ENCODE results near the gene COL5A1.

Gene COL5A1

GRCh38 chr9:134864821-134865190 is 223.2 kb downstream of the COL5A1 start:
- H3K36me3 ChIP-seq (ENCODE audit: control insufficient read depth, insufficient read depth, low read length), result no peaks in the 10 kb centered on the region
- H3K4me1 ChIP-seq (ENCODE audit: control insufficient read depth, insufficient read depth, low read length), result no peaks in the 10 kb centered on the region
- no peak overlapping the region for H3K27ac ChIP-seq (ENCODE audit: low read depth, low read length)
- no peak overlapping the region for H3K9ac ChIP-seq (ENCODE audit: low read length)
- no peaks in the 10 kb centered on the region for H3K27me3 ChIP-seq (ENCODE audit: control insufficient read depth, insufficient read depth, low read length)
- H3K4me3 ChIP-seq (ENCODE audit: low read length), result no peak overlapping the region

DNA sequence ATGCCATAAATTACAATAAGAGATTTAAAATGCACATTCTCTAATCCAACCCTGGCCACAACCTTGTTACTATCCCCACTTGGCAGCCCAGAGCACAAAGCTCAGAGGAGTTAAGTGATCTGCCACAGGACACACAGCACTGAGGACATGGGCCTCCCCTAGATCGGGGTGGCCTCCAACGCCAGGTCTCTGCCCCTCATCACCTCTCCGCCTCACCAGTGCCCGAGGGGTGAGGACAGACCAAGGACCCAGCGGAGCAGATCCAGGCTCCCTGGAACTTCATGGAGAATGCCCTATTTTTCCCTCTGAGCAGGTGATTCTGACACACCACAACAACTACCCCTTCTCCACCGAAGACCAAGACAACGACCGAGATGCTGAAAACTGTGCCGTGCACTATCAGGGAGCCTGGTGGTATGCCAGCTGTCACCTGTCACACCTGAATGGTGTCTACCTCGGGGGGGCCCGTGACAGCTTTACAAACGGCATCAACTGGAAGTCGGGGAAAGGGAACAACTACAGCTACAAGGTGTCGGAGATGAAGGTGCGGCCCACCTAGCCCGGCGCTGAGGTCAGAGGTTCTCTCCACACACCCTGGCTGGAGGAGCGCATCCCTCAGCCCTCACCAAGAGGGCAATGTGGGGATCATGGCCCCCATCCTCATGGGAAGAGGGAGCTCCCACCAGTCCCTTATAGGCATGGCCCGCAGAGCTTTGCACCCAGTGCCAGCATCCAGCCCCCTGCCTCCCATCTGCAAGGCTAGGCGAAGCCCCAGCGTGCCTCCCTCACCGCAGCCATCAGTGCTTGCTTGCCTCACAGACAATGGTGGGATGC is 226.5 kb downstream of the COL5A1 start:
- Histone ChIP-seq H3K27ac (ENCODE audit: low read depth, low read length) (no peak overlapping the region), H3K4me3 (ENCODE audit: low read length) (no peak overlapping the region), H3K4me1 (ENCODE audit: control insufficient read depth, insufficient read depth, low read length) (no peaks in the 10 kb centered on the region), H3K36me3 (ENCODE audit: control insufficient read depth, insufficient read depth, low read length) (no peaks in the 10 kb centered on the region), H3K9ac (ENCODE audit: low read length) (no peak overlapping the region), H3K27me3 (ENCODE audit: control insufficient read depth, insufficient read depth, low read length) (no peaks in the 10 kb centered on the region)

GRCh38 chr9:134868751-134869553 is 227.3 kb downstream of the COL5A1 start:
- Histone ChIP-seq H3K9ac (ENCODE audit: low read length) (no peak overlapping the region), H3K36me3 (ENCODE audit: control insufficient read depth, insufficient read depth, low read length) (no peaks in the 10 kb centered on the region), H3K27me3 (ENCODE audit: control insufficient read depth, insufficient read depth, low read length) (no peaks in the 10 kb centered on the region), H3K4me3 (ENCODE audit: low read length) (no peak overlapping the region), H3K4me1 (ENCODE audit: control insufficient read depth, insufficient read depth, low read length) (no peaks in the 10 kb centered on the region), H3K27ac (ENCODE audit: low read depth, low read length) (no peak overlapping the region)

DNA sequence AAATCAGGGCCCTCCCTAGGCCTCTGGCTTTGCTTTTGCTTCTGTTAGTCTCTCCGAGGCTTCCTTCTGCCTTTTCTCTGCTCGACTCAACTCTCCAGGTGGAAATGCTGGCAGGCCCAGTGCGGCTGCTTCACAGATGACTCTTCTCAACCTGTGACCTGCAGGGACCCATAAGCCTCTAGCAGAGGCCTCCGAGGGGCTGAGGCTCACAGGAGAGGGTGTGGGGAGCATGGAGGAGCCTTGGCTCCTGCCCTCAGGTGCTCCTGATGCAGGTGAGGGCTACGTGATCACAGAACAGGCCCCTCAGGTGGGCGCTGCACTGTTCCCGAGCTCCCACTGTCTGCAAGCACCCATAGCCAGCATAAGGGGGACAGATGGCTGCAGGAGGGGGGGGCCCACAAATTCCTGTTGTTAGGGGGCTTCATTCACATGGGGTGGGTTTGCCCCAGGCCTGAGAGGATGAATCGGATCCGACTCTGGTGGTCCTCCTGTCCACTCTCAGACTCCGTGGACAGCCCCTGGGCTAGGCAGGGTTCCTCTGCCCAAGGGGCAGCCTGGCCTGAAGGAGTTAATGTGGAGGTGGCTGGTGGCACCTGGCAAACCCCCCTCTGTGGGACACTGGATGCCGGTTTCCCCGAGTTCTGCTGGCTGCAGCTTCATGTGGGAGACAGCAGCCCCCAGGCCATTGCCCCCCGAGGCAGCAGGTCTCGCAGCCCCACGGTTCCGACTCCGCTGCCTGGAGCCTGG is 228.1 kb downstream of the COL5A1 start:
- no peaks in the 10 kb centered on the region for H3K27me3 ChIP-seq (ENCODE audit: control insufficient read depth, insufficient read depth, low read length)

GRCh38 chr9:134870301-134870694 is 228.7 kb downstream of the COL5A1 start:
- Histone ChIP-seq H3K27me3 (ENCODE audit: control insufficient read depth, insufficient read depth, low read length) (no peaks in the 10 kb centered on the region), H3K27ac (ENCODE audit: low read depth, low read length) (no peak overlapping the region), H3K36me3 (ENCODE audit: control insufficient read depth, insufficient read depth, low read length) (no peaks in the 10 kb centered on the region), H3K4me3 (ENCODE audit: low read length) (no peak overlapping the region), H3K4me1 (ENCODE audit: control insufficient read depth, insufficient read depth, low read length) (no peaks in the 10 kb centered on the region), H3K9ac (ENCODE audit: low read length) (no peak overlapping the region)

More for the DNA sequence above, 228.1 kb downstream of the COL5A1 start:
- no peaks in the 10 kb centered on the region for H3K4me1 ChIP-seq (ENCODE audit: control insufficient read depth, insufficient read depth, low read length)
- H3K4me3 ChIP-seq (ENCODE audit: low read length), result no peak overlapping the region
- H3K9ac ChIP-seq (ENCODE audit: low read length), result no peak overlapping the region
- no peaks in the 10 kb centered on the region for H3K36me3 ChIP-seq (ENCODE audit: control insufficient read depth, insufficient read depth, low read length)
- no peak overlapping the region for H3K27ac ChIP-seq (ENCODE audit: low read depth, low read length)

DNA sequence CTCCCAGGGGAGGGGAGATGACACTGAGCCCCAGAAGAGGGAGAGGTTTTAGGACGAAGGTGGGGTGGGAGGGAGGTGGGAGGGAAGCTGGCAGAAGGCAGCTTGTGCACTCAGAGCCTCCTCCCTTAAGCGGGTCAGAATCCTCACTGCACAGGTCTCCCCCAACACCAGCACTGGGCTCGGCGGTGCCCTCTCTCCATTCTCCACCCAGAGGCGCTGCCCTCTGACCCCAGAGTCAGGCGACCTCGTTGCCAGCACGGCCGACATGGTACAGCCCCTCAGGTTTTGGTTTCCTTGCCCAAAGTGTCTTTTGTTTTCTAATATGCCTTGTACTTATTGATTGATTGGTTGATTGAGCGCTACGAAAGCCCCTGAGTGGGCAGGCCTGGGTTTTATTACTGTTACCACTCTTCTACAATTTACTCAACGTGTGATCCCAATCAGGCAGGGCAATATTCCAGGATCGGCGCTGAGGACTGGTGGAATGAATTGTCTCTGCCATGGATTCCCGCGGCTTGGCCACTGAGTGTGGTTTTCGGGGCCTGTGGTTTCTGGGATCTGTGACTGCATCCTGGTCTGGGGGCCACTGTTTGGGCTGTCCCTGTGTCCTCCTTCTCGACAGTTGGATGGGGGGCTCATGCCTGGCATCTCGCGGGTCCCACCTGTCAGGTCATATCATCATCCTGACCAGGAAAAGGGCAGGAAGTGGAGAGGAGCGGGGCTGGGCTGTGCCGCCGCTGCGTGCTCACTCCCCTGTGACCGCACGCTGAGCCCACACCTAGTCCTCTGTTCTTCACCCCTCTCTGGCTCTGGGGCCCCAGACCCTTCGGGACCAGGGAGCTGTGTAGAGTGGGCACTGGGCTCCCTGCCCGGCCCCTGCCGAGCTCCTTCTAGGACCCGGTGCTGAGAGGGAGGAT is 229.4 kb downstream of the COL5A1 start:
- no peak overlapping the region for H3K27ac ChIP-seq (ENCODE audit: low read depth, low read length)
- no peaks in the 10 kb centered on the region for H3K27me3 ChIP-seq (ENCODE audit: control insufficient read depth, insufficient read depth, low read length)
- H3K4me1 ChIP-seq (ENCODE audit: control insufficient read depth, insufficient read depth, low read length), result no peaks in the 10 kb centered on the region
- H3K4me3 ChIP-seq (ENCODE audit: low read length), result no peak overlapping the region
- no peak overlapping the region for H3K9ac ChIP-seq (ENCODE audit: low read length)
- H3K36me3 ChIP-seq (ENCODE audit: control insufficient read depth, insufficient read depth, low read length), result no peaks in the 10 kb centered on the region

DNA sequence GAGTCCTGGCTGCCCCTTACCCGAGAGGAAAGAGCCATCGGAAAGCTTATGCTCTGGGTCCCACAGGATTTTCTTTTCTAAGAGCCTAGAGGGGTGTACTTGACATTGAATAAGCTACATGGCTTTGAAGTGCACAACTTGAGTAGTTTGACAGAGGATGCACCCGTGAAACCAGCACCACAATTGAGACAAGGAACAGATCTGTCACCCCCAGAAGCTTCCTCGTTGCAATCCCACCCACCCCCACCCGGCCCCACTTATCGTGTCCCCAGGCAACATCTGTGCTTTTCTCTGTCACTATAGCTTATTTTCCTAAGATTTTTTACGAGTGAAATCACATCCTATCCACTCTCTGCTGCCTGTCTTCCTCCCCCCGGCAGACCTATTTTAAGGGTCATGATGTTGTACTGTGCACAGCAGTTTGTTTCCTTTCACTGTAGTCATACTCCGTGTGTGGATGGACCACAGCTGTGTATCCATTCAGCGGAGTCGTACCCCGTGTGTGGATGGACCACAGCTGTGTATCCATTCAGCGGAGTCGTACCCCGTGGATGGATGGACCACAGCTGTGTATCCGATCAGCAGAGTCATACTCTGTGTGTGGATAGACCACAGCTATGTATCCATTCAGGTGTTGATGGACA is 230.2 kb downstream of the COL5A1 start:
- Histone ChIP-seq H3K4me1 (ENCODE audit: control insufficient read depth, insufficient read depth, low read length) (no peaks in the 10 kb centered on the region), H3K36me3 (ENCODE audit: control insufficient read depth, insufficient read depth, low read length) (no peaks in the 10 kb centered on the region), H3K27me3 (ENCODE audit: control insufficient read depth, insufficient read depth, low read length) (no peaks in the 10 kb centered on the region), H3K4me3 (ENCODE audit: low read length) (no peak overlapping the region), H3K9ac (ENCODE audit: low read length) (no peak overlapping the region), H3K27ac (ENCODE audit: low read depth, low read length) (peak overlapping the region; percentile 18)

DNA sequence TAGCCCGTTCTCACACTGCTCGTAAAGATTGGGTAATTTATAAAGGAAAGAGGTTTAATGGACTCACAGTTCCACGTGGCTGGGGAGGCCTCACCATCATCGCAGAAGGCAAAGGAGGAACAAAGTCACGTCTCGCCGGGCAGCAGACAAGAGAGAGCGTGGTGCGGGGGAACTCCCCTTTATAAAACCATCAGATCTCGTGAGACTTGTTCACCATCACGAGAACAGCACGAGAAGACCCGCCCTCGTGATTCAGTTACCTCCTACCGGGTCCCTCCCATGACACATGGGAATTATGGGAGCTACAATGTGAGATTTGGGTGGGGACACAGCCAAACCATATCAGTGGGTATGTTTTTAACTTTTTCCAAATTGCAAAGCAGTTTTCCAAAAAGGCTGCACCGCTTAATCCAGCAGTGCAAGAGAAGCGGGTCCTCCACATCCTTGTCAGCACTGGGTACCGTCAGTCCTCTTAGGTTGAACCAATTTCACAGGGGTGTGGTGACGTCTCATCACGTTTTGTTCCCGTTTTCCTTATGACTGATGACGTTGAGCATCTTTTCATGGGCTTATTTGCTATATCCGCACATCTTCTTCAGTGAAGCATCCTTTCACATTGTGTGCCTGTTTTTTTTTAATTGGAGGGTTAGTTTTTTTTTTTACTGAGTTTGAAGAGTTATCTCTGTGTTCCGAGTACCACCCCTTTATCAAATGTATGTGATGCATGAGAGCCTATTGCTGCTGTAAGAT is 231.1 kb downstream of the COL5A1 start:
- Histone ChIP-seq H3K4me1 (ENCODE audit: control insufficient read depth, insufficient read depth, low read length) (no peaks in the 10 kb centered on the region), H3K36me3 (ENCODE audit: control insufficient read depth, insufficient read depth, low read length) (no peaks in the 10 kb centered on the region), H3K27me3 (ENCODE audit: control insufficient read depth, insufficient read depth, low read length) (no peaks in the 10 kb centered on the region), H3K27ac (ENCODE audit: low read depth, low read length) (peak overlapping the region; percentile 18), H3K9ac (ENCODE audit: low read length) (no peak overlapping the region), H3K4me3 (ENCODE audit: low read length) (no peak overlapping the region)

DNA sequence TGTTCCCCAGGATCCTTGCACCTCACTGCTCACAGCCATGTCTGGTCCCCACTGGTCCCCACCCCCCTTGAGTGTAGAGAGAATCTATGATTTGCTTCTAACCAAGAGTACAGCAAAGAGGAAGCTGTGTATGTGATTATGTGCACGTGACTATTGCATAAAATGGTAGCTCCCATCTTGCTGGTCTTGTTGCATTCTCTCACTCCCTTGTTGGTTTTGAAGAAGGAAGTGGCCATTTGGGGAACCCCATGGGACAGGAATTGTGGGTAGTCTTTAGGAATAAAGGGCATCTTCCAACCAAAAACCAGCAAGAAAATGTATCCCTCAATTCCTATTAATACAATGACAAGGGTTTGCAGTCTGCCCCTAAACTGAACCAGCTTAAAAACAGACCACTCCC is 233.8 kb downstream of the COL5A1 start:
- Histone ChIP-seq H3K27me3 (ENCODE audit: control insufficient read depth, insufficient read depth, low read length) (no peaks in the 10 kb centered on the region), H3K36me3 (ENCODE audit: control insufficient read depth, insufficient read depth, low read length) (no peaks in the 10 kb centered on the region), H3K27ac (ENCODE audit: low read depth, low read length) (no peak overlapping the region), H3K9ac (ENCODE audit: low read length) (no peak overlapping the region), H3K4me1 (ENCODE audit: control insufficient read depth, insufficient read depth, low read length) (no peaks in the 10 kb centered on the region), H3K4me3 (ENCODE audit: low read length) (no peak overlapping the region)

DNA sequence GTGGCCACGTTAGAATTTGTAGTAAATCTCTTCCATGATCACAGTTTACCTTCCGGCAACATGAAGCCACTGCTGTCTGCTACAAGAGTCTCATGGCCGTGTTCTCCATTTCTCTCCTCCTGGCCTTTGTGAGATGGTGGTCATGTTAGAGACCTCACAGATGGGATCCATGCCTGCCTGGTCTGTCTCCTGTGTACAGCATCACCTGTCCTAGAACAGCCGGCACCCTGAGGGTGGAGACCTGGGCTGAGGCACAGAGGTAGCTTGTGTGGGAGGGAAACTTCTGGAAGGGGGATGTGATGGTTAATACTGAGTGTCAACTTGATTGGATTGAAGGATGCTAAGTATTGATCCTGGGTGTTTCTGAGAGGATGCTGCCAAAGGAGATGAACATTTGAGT is 235.9 kb downstream of the COL5A1 start:
- no peaks in the 10 kb centered on the region for H3K4me1 ChIP-seq (ENCODE audit: control insufficient read depth, insufficient read depth, low read length)
- no peak overlapping the region for H3K9ac ChIP-seq (ENCODE audit: low read length)
- no peaks in the 10 kb centered on the region for H3K36me3 ChIP-seq (ENCODE audit: control insufficient read depth, insufficient read depth, low read length)
- no peaks in the 10 kb centered on the region for H3K27me3 ChIP-seq (ENCODE audit: control insufficient read depth, insufficient read depth, low read length)
- no peak overlapping the region for H3K4me3 ChIP-seq (ENCODE audit: low read length)
- H3K27ac ChIP-seq (ENCODE audit: low read depth, low read length), result no peak overlapping the region

All from rectal smooth muscle tissue (tissue), 1 donor.